GM23338 (cell line): ENCODE data around the gene ICAM2.

Source experiments
- EZH2 ChIP-seq: fragments of 200-600 bp; sonication (generic); IDR thresholded peaks from one replicate; pipeline ENCODE4 v1.8.0; 2017; ENCODE audit warnings: antibody characterized with exemption, mild to moderate bottlenecking, low read depth; ENCODE audit not compliant: unreplicated experiment
- POLR2AphosphoS5 ChIP-seq: IDR thresholded peaks from 2 replicates; pipeline ENCODE4 v1.6.1; 2016; ENCODE audit warnings: antibody characterized with exemption, low read depth
- STAT1 ChIP-seq: IDR thresholded peaks from one replicate; pipeline ENCODE4 v1.6.1; 2016; ENCODE audit warnings: antibody characterized with exemption; ENCODE audit not compliant: unreplicated experiment
- TF ChIP-seq, protein P1 (sequence below), 2 experiments: fragments of 200-600 bp in 1 of 2; sonication (generic) in 1 of 2; conservative IDR thresholded peaks; 2 replicates each; pipeline versions ENCODE4 v1.5.1 to v1.6.1; 2016 to 2017; ENCODE audit warnings: antibody characterized with exemption in 2 of 2, low read depth in 2 of 2, mild to moderate bottlenecking in 2 of 2, moderate library complexity in 1 of 2
- TF ChIP-seq, protein P2 (sequence below): IDR thresholded peaks from one replicate; pipeline ENCODE4 v1.6.1; 2018; ENCODE audit warnings: antibody characterized with exemption; ENCODE audit not compliant: unreplicated experiment

DNA sequence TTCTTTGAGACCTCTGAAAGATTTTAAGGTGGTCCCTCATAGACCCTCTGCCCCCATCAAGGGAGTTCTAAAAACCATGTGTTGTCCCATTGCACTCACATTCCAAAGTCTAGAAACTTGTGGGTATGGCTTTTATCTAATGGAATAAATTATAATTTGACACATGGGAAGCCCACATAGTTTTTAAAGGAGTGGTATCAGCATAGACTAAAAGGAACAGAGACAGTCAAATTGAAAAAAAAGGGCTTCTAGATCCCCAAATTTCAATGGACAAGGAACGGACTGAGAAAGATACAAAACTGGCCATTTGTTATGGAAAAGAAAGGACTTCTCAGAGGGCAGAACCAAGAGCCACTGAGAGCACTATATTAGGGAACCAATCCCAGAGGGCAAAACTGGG lies 48.7 kb upstream of the ICAM2 start:
- TF ChIP-seq POLR2AphosphoS5 (no peak), STAT1 (no peak), EZH2 (no peak)
- TF ChIP-seq, protein P1, sequence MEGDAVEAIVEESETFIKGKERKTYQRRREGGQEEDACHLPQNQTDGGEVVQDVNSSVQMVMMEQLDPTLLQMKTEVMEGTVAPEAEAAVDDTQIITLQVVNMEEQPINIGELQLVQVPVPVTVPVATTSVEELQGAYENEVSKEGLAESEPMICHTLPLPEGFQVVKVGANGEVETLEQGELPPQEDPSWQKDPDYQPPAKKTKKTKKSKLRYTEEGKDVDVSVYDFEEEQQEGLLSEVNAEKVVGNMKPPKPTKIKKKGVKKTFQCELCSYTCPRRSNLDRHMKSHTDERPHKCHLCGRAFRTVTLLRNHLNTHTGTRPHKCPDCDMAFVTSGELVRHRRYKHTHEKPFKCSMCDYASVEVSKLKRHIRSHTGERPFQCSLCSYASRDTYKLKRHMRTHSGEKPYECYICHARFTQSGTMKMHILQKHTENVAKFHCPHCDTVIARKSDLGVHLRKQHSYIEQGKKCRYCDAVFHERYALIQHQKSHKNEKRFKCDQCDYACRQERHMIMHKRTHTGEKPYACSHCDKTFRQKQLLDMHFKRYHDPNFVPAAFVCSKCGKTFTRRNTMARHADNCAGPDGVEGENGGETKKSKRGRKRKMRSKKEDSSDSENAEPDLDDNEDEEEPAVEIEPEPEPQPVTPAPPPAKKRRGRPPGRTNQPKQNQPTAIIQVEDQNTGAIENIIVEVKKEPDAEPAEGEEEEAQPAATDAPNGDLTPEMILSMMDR (conservative IDR thresholded peaks at IDR 0.05; ENCODE audit: low read depth in 2 of 2), result no peak
- TF ChIP-seq, protein P2, sequence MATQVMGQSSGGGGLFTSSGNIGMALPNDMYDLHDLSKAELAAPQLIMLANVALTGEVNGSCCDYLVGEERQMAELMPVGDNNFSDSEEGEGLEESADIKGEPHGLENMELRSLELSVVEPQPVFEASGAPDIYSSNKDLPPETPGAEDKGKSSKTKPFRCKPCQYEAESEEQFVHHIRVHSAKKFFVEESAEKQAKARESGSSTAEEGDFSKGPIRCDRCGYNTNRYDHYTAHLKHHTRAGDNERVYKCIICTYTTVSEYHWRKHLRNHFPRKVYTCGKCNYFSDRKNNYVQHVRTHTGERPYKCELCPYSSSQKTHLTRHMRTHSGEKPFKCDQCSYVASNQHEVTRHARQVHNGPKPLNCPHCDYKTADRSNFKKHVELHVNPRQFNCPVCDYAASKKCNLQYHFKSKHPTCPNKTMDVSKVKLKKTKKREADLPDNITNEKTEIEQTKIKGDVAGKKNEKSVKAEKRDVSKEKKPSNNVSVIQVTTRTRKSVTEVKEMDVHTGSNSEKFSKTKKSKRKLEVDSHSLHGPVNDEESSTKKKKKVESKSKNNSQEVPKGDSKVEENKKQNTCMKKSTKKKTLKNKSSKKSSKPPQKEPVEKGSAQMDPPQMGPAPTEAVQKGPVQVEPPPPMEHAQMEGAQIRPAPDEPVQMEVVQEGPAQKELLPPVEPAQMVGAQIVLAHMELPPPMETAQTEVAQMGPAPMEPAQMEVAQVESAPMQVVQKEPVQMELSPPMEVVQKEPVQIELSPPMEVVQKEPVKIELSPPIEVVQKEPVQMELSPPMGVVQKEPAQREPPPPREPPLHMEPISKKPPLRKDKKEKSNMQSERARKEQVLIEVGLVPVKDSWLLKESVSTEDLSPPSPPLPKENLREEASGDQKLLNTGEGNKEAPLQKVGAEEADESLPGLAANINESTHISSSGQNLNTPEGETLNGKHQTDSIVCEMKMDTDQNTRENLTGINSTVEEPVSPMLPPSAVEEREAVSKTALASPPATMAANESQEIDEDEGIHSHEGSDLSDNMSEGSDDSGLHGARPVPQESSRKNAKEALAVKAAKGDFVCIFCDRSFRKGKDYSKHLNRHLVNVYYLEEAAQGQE, result no peak
